IMR-90 (cell line): ENCODE results near the gene TRIM71. TPM values are rescaled to one million over a fixed set of nuclear protein-coding genes. Genes with fewer than 3 reads are reported as not detected.

Experiments
- ATAC-seq: fragments of 200-7000 bp; cut with Tn5 transposase; 2 replicates; pipeline ENCODE4 v1.9.1; 2020; ENCODE audit warnings: low read depth, mild to moderate bottlenecking, moderate library complexity
- BruUV-seq: library from RNA; stranded (reverse); fragments of 400-500 nt; replicated peaks from 2 replicates; lab custom pipeline; 2021; lab: Mats Ljungman, UMichigan
- CTCF ChIA-PET: fragments of 300-600 bp; formaldehyde crosslinking; extraction: SDS; loops from one replicate; lab custom pipeline; 2021; ENCODE audit warnings: antibody characterized with exemption; lab: Yijun Ruan, JAX
- POLR2A ChIA-PET: fragments of 300-600 bp; sonication (Branson Sonifier 250); formaldehyde crosslinking; loops from one replicate; lab custom pipeline; 2022; ENCODE audit warnings: antibody characterized with exemption; ENCODE audit not compliant: unreplicated experiment; lab: Charles Lee
- DNase-seq: peaks from one replicate; pipeline ENCODE4 v3.0.0; 2013
- H2AFZ ChIP-seq: replicated peaks from 2 replicates; pipeline ENCODE3; 2013; ENCODE audit warnings: low read length, mild to moderate bottlenecking; ENCODE audit not compliant: poor library complexity
- H2AK5ac ChIP-seq: 2 replicates; pipeline ENCODE4 v1.6.1; 2013; ENCODE audit warnings: low read depth, low read length, inconsistent platforms
- H2AK9ac ChIP-seq: replicated peaks from 2 replicates; pipeline ENCODE3; 2013; ENCODE audit warnings: mild to moderate bottlenecking, low read depth, low read length, moderate library complexity; ENCODE audit not compliant: poor library complexity
- H2BK120ac ChIP-seq: 2 replicates; pipeline ENCODE4 v1.6.1; 2013; ENCODE audit warnings: low read depth, low read length, inconsistent platforms
- H2BK15ac ChIP-seq: 3 replicates; pipeline ENCODE4 v1.6.1; 2013; ENCODE audit warnings: low read depth, low read length, inconsistent platforms
- H2BK20ac ChIP-seq: 2 replicates; pipeline ENCODE4 v1.6.1; 2013; ENCODE audit warnings: low read depth, mild to moderate bottlenecking, inconsistent platforms, low read length, moderate library complexity
- H2BK5ac ChIP-seq: 2 replicates; pipeline ENCODE4 v1.6.1; 2013; ENCODE audit warnings: mild to moderate bottlenecking, low read depth, low read length, inconsistent platforms; ENCODE audit not compliant: poor library complexity, severe bottlenecking
- H3K14ac ChIP-seq: replicated peaks from 2 replicates; pipeline ENCODE4 v1.6.1; 2013; ENCODE audit warnings: low read depth, low read length, inconsistent platforms
- H3K18ac ChIP-seq: 2 replicates; pipeline ENCODE4 v1.6.1; 2013; ENCODE audit warnings: low read depth, low read length, control low read depth
- H3K23ac ChIP-seq: 2 replicates; pipeline ENCODE4 v1.6.1; 2013; ENCODE audit warnings: low read depth, low read length, inconsistent platforms
- H3K27ac ChIP-seq: 2 replicates; pipeline ENCODE4 v1.5.1; 2013; ENCODE audit warnings: mild to moderate bottlenecking, control low read depth, low read length; ENCODE audit not compliant: insufficient read depth
- H3K27me3 ChIP-seq: 2 replicates; pipeline ENCODE4 v1.6.1; 2013; ENCODE audit warnings: low read length; ENCODE audit not compliant: control insufficient read depth, insufficient read depth
- H3K36me3 ChIP-seq: 2 replicates; pipeline ENCODE4 v1.6.1; 2013; ENCODE audit warnings: low read length, mixed read lengths; ENCODE audit not compliant: control insufficient read depth, insufficient read depth
- H3K4ac ChIP-seq: 2 replicates; pipeline ENCODE4 v1.6.1; 2013; ENCODE audit warnings: low read depth, low read length, inconsistent platforms
- H3K4me1 ChIP-seq: 2 replicates; pipeline ENCODE4 v1.6.1; 2013; ENCODE audit warnings: low read length, mixed read lengths; ENCODE audit not compliant: control insufficient read depth, insufficient read depth
- H3K4me2 ChIP-seq: 2 replicates; pipeline ENCODE4 v1.6.1; 2013; ENCODE audit warnings: low read depth, mild to moderate bottlenecking, control low read depth, low read length, moderate library complexity
- H3K4me3 ChIP-seq: 2 replicates; pipeline ENCODE4 v1.5.1; 2013; ENCODE audit warnings: low read depth, mild to moderate bottlenecking, control low read depth, low read length, moderate library complexity; ENCODE audit not compliant: insufficient read depth
- H3K56ac ChIP-seq: 2 replicates; pipeline ENCODE4 v1.6.1; 2013; ENCODE audit warnings: low read length, inconsistent platforms; ENCODE audit not compliant: insufficient read depth; ENCODE audit errors: extremely low read depth
- H3K79me1 ChIP-seq, 2 experiments: 2 replicates each; pipeline ENCODE4 v1.6.1; 2013; ENCODE audit warnings: low read length in 2 of 2, inconsistent platforms in 1 of 2, low read depth in 1 of 2
- H3K9ac ChIP-seq: 2 replicates; pipeline ENCODE4 v1.6.1; 2013; ENCODE audit warnings: low read depth, low read length, control low read depth
- H3K9me1 ChIP-seq: 2 replicates; pipeline ENCODE4 v1.6.1; 2013; ENCODE audit warnings: low read length, inconsistent platforms; ENCODE audit not compliant: insufficient read depth
- H3K9me3 ChIP-seq: 2 replicates; pipeline ENCODE4 v1.6.1; 2013; ENCODE audit warnings: low read length; ENCODE audit not compliant: control insufficient read depth, insufficient read depth
- H4K20me1 ChIP-seq: 2 replicates; pipeline ENCODE4 v1.6.1; 2013; ENCODE audit warnings: low read length, inconsistent platforms; ENCODE audit not compliant: insufficient read depth
- H4K5ac ChIP-seq: 2 replicates; pipeline ENCODE4 v1.6.1; 2013; ENCODE audit warnings: mild to moderate bottlenecking, low read depth, low read length, control low read depth
- H4K8ac ChIP-seq, 2 experiments: 2 replicates each; pipeline ENCODE4 v1.6.1; 2013; ENCODE audit warnings: low read depth in 2 of 2, low read length in 2 of 2, control low read depth in 1 of 2, inconsistent platforms in 1 of 2
- H4K91ac ChIP-seq: 2 replicates; pipeline ENCODE4 v1.6.1; 2013; ENCODE audit warnings: low read depth, low read length, inconsistent platforms; ENCODE audit not compliant: insufficient read depth
- FOS ChIP-seq: fragments of 150-350 bp; IDR thresholded peaks from 2 replicates; pipeline ENCODE4 v1.6.1; 2016; ENCODE audit warnings: low read depth, low read length
- MAFK ChIP-seq: IDR thresholded peaks from 2 replicates; pipeline ENCODE4 v1.6.1; 2012; ENCODE audit warnings: low read depth, low read length, improper control_type of control experiment
- RFX5 ChIP-seq: IDR thresholded peaks from 2 replicates; pipeline ENCODE4 v1.8.0; 2012; ENCODE audit warnings: low read depth, mild to moderate bottlenecking, low read length, moderate library complexity
- USF2 ChIP-seq: fragments of 150-350 bp; IDR thresholded peaks from 2 replicates; pipeline ENCODE4 v1.6.1; 2017; ENCODE audit warnings: mild to moderate bottlenecking, antibody characterized with exemption, low read length, low read depth
- WGBS, 2 experiments: methylation state at CpG; one replicate each; pipeline versions ENCODE4 v1.1.5 to v1.1.7; 2013; ENCODE audit warnings: missing lambda C conversion rate in 2 of 2; ENCODE audit not compliant: insufficient read length in 1 of 2; ENCODE audit errors: extremely low coverage in 2 of 2; 5-methylcytosine and 5-hydroxymethylcytosine counted together
- dilution Hi-C: fragments of 300-500 bp; cut with HindIII; formaldehyde crosslinking; loops from one replicate; pipeline ENCODE4 v1.14.3; 2018; ENCODE audit warnings: low sequenced_read_pairs; ENCODE audit not compliant: unreplicated experiment
- in situ Hi-C: fragments of 300-500 bp; cut with MboI; formaldehyde crosslinking; loops from 3 replicates; pipeline ENCODE4 v1.14.3; 2019; ENCODE audit warnings: low sequenced_read_pairs, inconsistent platforms, mixed read lengths
- intact Hi-C: fragments of 100-400 bp; cut with micrococcal nuclease; formaldehyde crosslinking; loops from 2 replicates; pipeline ENCODE4 v1.10.0; 2022
- polyA plus RNA-seq, 3 experiments: library from polyadenylated mRNA; depleted of rRNA; stranded (reverse); fragments of >200 nt; gene quantifications; 2 replicates each; pipeline ENCODE4 v1.2.3, GENCODE V29; 2012; ENCODE audit warnings: low replicate concordance in 1 of 3
- total RNA-seq: library from RNA; depleted of rRNA; stranded (reverse); fragments of >200 nt; gene quantifications from 2 replicates; pipeline ENCODE4 v1.2.3, GENCODE V29; 2012

Gene TRIM71
- total and polyA plus RNA-seq, 2 of the 4 experiments (the other 2 are of a cell fraction): not detected

- no peaks in the 10 kb centered on the region for H3K79me1 ChIP-seq
- H3K23ac ChIP-seq: no peak overlapping the region
- ChIA-PET CTCF (no interaction called here), POLR2A (no interaction called here)
- dilution Hi-C loops: no loop called here
- peaks cover 25% of the 10 kb centered on the region for H3K27me3 ChIP-seq
- 14% methylated on average over 1 of the region's 4 CpGs; no CpG with 5 or more reads in 1 of the 2 experiments for WGBS, 2 experiments
- no peak overlapping the region for H2AK9ac ChIP-seq
- no TSS peak for BruUV-seq
- no peak overlapping the region for H4K8ac ChIP-seq
- intact Hi-C loops: no loop called here
- no peaks in the 10 kb centered on the region for H3K9me1 ChIP-seq
- no peaks in the 10 kb centered on the region for H4K20me1 ChIP-seq
- no peak overlapping the region for H3K9ac ChIP-seq
- in situ Hi-C loops: no loop called here
- H3K9me3 ChIP-seq: no peaks in the 10 kb centered on the region
- H2BK15ac ChIP-seq: no peak overlapping the region
- no peaks in the 10 kb centered on the region for H3K4me1 ChIP-seq
- no peak overlapping the region for H4K5ac ChIP-seq
- DNase-seq: no peak
- no peaks in the 10 kb centered on the region for H3K36me3 ChIP-seq
- H3K4ac ChIP-seq: no peak overlapping the region
- no peak overlapping the region for H3K14ac ChIP-seq
- no peak overlapping the region for H3K27ac ChIP-seq
- TF ChIP-seq RFX5 (no peak), USF2 (no peak), FOS (no peak), MAFK (no peak)
- no peak overlapping the region for H4K91ac ChIP-seq
- H2AK5ac ChIP-seq: no peak overlapping the region
- no peak overlapping the region for H3K4me3 ChIP-seq
- H3K18ac ChIP-seq: no peak overlapping the region
- no peak overlapping the region for H2BK120ac ChIP-seq
- H2AFZ ChIP-seq: no peak overlapping the region
- no peak overlapping the region for H2BK5ac ChIP-seq
- no peak overlapping the region; the same call in 1 of the 2 replicates for H3K56ac ChIP-seq
- ATAC-seq: no peak
- no peak overlapping the region for H3K4me2 ChIP-seq
- no peak overlapping the region for H2BK20ac ChIP-seq
Observed at GRCh38 chr3:32839714-32840085, 21.9 kb downstream of the TRIM71 start.
